K562 (cell line): ENCODE data around the gene TMEM208.

ENCODE experiments used
- ATF7 ChIP-seq: fragments of 450-650 bp; IDR thresholded peaks from 2 replicates; pipeline ENCODE4 v1.7.1; 2014; ENCODE audit warnings: mild to moderate bottlenecking, moderate library complexity
- BCL6 ChIP-seq: fragments of 250-450 bp; sonication (Bioruptor Pico); IDR thresholded peaks from 2 replicates; pipeline ENCODE4 v1.4.0; 2020
- HDAC6 ChIP-seq: IDR thresholded peaks from 2 replicates; pipeline ENCODE4 v1.6.1; 2012; ENCODE audit warnings: low read depth, mild to moderate bottlenecking, control low read depth, inconsistent platforms, low read length, moderate library complexity
- JUN ChIP-seq, 2 experiments: sonication (generic) in 1 of 2; formaldehyde crosslinking in 1 of 2; IDR thresholded peaks; 2 replicates each; pipeline versions ENCODE4 v1.6.1 to v1.8.0; 2012 to 2022; ENCODE audit warnings: borderline replicate concordance in 2 of 2, mild to moderate bottlenecking in 2 of 2, improper control_type of control experiment in 1 of 2, low read depth in 1 of 2, low read length in 1 of 2, missing genetic modification reagents in 1 of 2
- MYC ChIP-seq, 2 experiments: fragments of 250-450 bp in 1 of 2; sonication (Bioruptor Pico) in 1 of 2; IDR thresholded peaks; 2 replicates each; pipeline versions ENCODE4 v1.5.1 to v1.6.1; 2012 to 2021; ENCODE audit warnings: low read depth in 2 of 2, borderline replicate concordance in 1 of 2, improper control_type of control experiment in 1 of 2, low read length in 1 of 2, mild to moderate bottlenecking in 1 of 2, moderate library complexity in 1 of 2
- POLR2A ChIP-seq: fragments of 450-650 bp; conservative IDR thresholded peaks from 2 replicates; pipeline ENCODE4 v1.6.1; 2016
- POLR2AphosphoS5 ChIP-seq: IDR thresholded peaks from 2 replicates; pipeline ENCODE4 v1.6.1; 2011; ENCODE audit warnings: mild to moderate bottlenecking, low read depth, low read length, moderate library complexity; ENCODE audit not compliant: control insufficient read depth, insufficient read depth
- SMC3 ChIP-seq: conservative IDR thresholded peaks from 2 replicates; pipeline ENCODE4 v1.6.1; 2011; ENCODE audit warnings: low read depth, low read length, improper control_type of control experiment; ENCODE audit not compliant: insufficient read depth
- STAG1 ChIP-seq: sonication (generic); formaldehyde crosslinking; IDR thresholded peaks from 2 replicates; pipeline ENCODE4 v1.5.0; 2020; ENCODE audit warnings: missing genetic modification reagents, borderline replicate concordance
- ZNF140 ChIP-seq: fragments of 250-450 bp; sonication (Bioruptor Pico); IDR thresholded peaks from 2 replicates; pipeline ENCODE4 v1.8.0; 2021; ENCODE audit warnings: moderate library complexity, mild to moderate bottlenecking, inconsistent platforms
- TF ChIP-seq, protein P1 (sequence below), 3 experiments: IDR thresholded peaks in 2 of 3; conservative IDR thresholded peaks in 1 of 3; 2 replicates each; pipeline ENCODE4 v1.5.1; 2011 to 2012; ENCODE audit warnings: low read length in 3 of 3, mild to moderate bottlenecking in 3 of 3, control low read depth in 2 of 3, improper control_type of control experiment in 1 of 3, inconsistent platforms in 1 of 3, low read depth in 1 of 3, mixed read lengths in 1 of 3, moderate library complexity in 1 of 3; ENCODE audit not compliant: insufficient read depth in 2 of 3
- TF ChIP-seq, protein P2 (sequence below): fragments of 150-350 bp; IDR thresholded peaks from 2 replicates; pipeline ENCODE4 v1.6.1; 2014; ENCODE audit warnings: low read depth, mild to moderate bottlenecking, low read length, borderline replicate concordance
- TF ChIP-seq, protein P3 (sequence below): sonication (generic); formaldehyde crosslinking; IDR thresholded peaks from 2 replicates; pipeline ENCODE4 v1.9.0; 2022; ENCODE audit warnings: mild to moderate bottlenecking, missing genetic modification reagents
- TF ChIP-seq, protein P4 (sequence below): fragments of 450-650 bp; IDR thresholded peaks from 2 replicates; pipeline ENCODE4 v1.6.1; 2017; ENCODE audit warnings: mild to moderate bottlenecking, moderate library complexity

DNA sequence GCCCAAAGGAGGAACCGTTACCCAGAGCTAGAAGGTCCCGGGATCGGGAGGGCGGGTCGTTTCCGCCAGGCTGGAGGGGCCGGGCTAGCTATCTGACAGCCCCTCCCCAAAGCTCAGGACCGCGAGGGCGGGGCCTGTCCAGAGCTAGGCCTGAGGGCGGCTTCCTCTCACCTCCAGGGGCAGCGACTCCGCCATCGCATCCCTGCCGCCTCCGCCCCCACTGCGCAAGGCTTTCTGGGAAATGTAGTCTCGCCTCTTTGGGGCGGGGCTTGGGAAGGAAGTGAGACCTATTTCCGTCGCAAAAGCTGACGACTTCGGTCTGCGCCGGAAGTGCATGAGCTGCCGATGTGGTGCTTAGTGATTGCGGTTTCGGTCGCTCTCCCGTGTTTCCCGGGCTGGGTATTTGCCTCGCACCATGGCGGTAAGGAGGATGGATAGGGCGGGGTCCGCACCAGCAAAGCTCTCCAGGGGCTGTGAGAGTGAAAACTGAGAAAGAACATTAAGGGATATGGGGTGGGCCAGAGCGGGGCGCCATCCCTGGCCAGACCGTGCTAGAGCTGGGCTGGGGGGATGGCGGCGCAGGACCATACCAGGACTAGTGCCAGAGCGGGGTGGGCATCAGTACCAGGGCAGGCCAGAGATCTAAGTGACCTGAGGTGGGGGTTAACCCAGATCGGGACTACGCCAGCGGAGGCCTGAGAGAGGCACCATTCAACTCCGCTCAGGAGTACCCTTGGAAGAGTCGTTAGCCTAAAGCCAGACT, at the start of gene TMEM208:
- TF ChIP-seq STAG1 (CRISPR knock-in tag) (no peak), POLR2AphosphoS5 (peak; percentile 73), MYC (IDR thresholded peaks at IDR 0.05; ENCODE audit: low read depth, low read length) (peak; percentile 84), MYC (CRISPR knock-in tag; IDR thresholded peaks at IDR 0.05; ENCODE audit: borderline replicate concordance, low read depth) (0 out of 2 replicates have a peak, but pooled peaks have one; percentile 27), HDAC6 (no peak), POLR2A (peak; percentile 86), JUN (IDR thresholded peaks at IDR 0.05; ENCODE audit: borderline replicate concordance, low read depth, low read length) (0 out of 2 replicates have a peak, but pooled peaks have one; percentile 69), JUN (CRISPR knock-in tag; IDR thresholded peaks at IDR 0.05; ENCODE audit: borderline replicate concordance) (no peak), BCL6 (CRISPR knock-in tag) (no peak), ZNF140 (no peak), ATF7 (peak; percentile 82), SMC3 (0 out of 2 replicates have a peak, but pooled peaks have one; percentile 33)
- TF ChIP-seq, protein P1, sequence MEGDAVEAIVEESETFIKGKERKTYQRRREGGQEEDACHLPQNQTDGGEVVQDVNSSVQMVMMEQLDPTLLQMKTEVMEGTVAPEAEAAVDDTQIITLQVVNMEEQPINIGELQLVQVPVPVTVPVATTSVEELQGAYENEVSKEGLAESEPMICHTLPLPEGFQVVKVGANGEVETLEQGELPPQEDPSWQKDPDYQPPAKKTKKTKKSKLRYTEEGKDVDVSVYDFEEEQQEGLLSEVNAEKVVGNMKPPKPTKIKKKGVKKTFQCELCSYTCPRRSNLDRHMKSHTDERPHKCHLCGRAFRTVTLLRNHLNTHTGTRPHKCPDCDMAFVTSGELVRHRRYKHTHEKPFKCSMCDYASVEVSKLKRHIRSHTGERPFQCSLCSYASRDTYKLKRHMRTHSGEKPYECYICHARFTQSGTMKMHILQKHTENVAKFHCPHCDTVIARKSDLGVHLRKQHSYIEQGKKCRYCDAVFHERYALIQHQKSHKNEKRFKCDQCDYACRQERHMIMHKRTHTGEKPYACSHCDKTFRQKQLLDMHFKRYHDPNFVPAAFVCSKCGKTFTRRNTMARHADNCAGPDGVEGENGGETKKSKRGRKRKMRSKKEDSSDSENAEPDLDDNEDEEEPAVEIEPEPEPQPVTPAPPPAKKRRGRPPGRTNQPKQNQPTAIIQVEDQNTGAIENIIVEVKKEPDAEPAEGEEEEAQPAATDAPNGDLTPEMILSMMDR (IDR thresholded peaks at IDR 0.05 in 2 of 3, conservative IDR thresholded peaks at IDR 0.05 in 1 of 3; ENCODE audit: insufficient read depth in 2 of 3, low read depth in 1 of 3, low read length in 3 of 3) = peak in 2 of 3 experiments; percentile 27 to 28; a peak in 4 of 6 replicates
- TF ChIP-seq, protein P2, sequence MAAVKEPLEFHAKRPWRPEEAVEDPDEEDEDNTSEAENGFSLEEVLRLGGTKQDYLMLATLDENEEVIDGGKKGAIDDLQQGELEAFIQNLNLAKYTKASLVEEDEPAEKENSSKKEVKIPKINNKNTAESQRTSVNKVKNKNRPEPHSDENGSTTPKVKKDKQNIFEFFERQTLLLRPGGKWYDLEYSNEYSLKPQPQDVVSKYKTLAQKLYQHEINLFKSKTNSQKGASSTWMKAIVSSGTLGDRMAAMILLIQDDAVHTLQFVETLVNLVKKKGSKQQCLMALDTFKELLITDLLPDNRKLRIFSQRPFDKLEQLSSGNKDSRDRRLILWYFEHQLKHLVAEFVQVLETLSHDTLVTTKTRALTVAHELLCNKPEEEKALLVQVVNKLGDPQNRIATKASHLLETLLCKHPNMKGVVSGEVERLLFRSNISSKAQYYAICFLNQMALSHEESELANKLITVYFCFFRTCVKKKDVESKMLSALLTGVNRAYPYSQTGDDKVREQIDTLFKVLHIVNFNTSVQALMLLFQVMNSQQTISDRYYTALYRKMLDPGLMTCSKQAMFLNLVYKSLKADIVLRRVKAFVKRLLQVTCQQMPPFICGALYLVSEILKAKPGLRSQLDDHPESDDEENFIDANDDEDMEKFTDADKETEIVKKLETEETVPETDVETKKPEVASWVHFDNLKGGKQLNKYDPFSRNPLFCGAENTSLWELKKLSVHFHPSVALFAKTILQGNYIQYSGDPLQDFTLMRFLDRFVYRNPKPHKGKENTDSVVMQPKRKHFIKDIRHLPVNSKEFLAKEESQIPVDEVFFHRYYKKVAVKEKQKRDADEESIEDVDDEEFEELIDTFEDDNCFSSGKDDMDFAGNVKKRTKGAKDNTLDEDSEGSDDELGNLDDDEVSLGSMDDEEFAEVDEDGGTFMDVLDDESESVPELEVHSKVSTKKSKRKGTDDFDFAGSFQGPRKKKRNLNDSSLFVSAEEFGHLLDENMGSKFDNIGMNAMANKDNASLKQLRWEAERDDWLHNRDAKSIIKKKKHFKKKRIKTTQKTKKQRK = no peak
- TF ChIP-seq, protein P3, sequence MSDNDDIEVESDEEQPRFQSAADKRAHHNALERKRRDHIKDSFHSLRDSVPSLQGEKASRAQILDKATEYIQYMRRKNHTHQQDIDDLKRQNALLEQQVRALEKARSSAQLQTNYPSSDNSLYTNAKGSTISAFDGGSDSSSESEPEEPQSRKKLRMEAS (CRISPR knock-in tag) = peak; percentile 83
- TF ChIP-seq, protein P4, sequence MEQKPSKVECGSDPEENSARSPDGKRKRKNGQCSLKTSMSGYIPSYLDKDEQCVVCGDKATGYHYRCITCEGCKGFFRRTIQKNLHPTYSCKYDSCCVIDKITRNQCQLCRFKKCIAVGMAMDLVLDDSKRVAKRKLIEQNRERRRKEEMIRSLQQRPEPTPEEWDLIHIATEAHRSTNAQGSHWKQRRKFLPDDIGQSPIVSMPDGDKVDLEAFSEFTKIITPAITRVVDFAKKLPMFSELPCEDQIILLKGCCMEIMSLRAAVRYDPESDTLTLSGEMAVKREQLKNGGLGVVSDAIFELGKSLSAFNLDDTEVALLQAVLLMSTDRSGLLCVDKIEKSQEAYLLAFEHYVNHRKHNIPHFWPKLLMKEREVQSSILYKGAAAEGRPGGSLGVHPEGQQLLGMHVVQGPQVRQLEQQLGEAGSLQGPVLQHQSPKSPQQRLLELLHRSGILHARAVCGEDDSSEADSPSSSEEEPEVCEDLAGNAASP = no peak
